LHCN-M2 (cell line): ENCODE results near the gene OR51L1. TPM values are rescaled to one million over a fixed set of nuclear protein-coding genes. Genes with fewer than 3 reads are reported as not detected.

ENCODE experiments used
- DNase-seq: peaks from one replicate; pipeline ENCODE4 v3.0.0-alpha.2; 2012; ENCODE audit warnings: low read depth
- total RNA-seq: library from RNA; depleted of rRNA; stranded (reverse); fragments of >200 nt; gene quantifications from 2 replicates; pipeline ENCODE4 v1.2.3, GENCODE V29; 2014; rRNA removed

OR51L1 gene
- total RNA-seq, 1 experiment from 2014 or later, result not detected

GRCh38 chr11:5046754-5047330, 52.2 kb downstream of the OR51L1 start:
- no peak for DNase-seq

Other genes starting within 250 kb of the OR51L1 start
- gene OR51F1, start 224.9 kb upstream of the OR51L1 start, total RNA-seq, result not detected in 2 replicates
- not detected in 2 replicates for gene OR52R1, start 190.5 kb upstream of the OR51L1 start, total RNA-seq
- not detected in 2 replicates for gene OR51F2, start 173.5 kb upstream of the OR51L1 start, total RNA-seq
- gene OR51S1, start 145.6 kb upstream of the OR51L1 start, total RNA-seq, result not detected in 2 replicates
- not detected in 2 replicates for gene OR51T1, start 113.0 kb upstream of the OR51L1 start, total RNA-seq
- not detected in 2 replicates for gene OR51A7, start 91.1 kb upstream of the OR51L1 start, total RNA-seq
- not detected in 2 replicates for gene OR51G2, start 75.5 kb upstream of the OR51L1 start, total RNA-seq
- not detected in 2 replicates for gene OR51G1, start 70.5 kb upstream of the OR51L1 start, total RNA-seq
- gene OR51A4, start 47.2 kb upstream of the OR51L1 start, total RNA-seq, result not detected in 2 replicates
- not detected in 2 replicates for gene OR51A2, start 39.1 kb upstream of the OR51L1 start, total RNA-seq
- gene OR52J3, start 51.7 kb downstream of the OR51L1 start, total RNA-seq, result not detected in 2 replicates
- gene OR52E2, start 64.8 kb downstream of the OR51L1 start, total RNA-seq, result not detected in 2 replicates
- gene OR52E1, start 74.7 kb downstream of the OR51L1 start, total RNA-seq, result not detected in 2 replicates
- not detected in 2 replicates for gene OR52A5, start 143.5 kb downstream of the OR51L1 start, total RNA-seq
- gene OR52A1, start 159.9 kb downstream of the OR51L1 start, total RNA-seq, result not detected in 2 replicates
- gene OR51V1, start 205.8 kb downstream of the OR51L1 start, total RNA-seq, result not detected in 2 replicates
- not detected in 2 replicates for gene HBB, start 232.2 kb downstream of the OR51L1 start, total RNA-seq
- not detected in 2 replicates for gene HBD, start 239.6 kb downstream of the OR51L1 start, total RNA-seq